Smooth muscle cell of the brain vasculature (primary cell): ENCODE data around the gene CLDN34.

Experiments
- DNase-seq: peaks from one replicate; pipeline ENCODE4 v3.0.0-alpha.2; 2012; ENCODE audit warnings: low read depth, low spot score

CLDN34 gene

DNA sequence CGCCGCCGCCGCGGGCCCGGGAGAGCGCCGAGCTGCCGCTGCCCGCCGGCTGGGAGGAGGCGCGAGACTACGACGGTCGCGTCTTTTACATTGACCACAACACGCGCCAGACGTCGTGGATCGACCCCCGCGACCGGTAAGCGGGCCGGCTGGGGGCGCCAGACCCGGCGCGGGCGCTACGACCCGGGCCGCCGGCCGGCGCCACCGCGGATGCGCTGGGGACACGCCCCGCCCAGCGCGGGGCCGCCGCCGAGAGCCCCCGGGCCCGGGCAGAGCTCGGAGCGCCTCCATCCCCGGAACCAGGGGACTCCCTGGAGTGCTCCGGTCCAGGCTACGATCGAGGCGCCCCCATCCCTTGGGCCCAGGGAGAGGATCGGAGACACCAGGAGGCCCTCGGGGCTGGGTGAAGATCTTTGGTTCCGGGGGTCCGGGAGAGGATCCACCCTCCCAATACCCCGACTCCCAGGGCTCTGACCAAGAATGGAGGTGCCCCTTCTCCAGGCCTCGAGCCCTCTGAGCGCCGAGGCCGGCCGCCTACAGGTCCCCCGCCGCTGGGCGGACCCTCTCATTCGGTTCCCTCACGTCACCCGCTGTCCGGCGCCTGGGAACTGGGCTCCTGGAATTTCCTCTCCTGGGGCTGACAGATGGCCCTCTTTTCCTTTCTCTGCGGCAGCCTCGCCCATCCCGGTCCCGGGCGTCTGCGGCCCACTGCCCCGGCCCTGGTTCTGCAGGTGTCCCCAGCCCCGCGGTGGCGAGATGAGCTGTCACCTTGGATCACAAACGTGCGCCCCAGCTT lies 48.8 kb downstream of the CLDN34 start:
- no peak for DNase-seq

- DNase-seq = no peak
Measured at GRCh38 chrX:10016519-10017132, 49.5 kb downstream of the CLDN34 start.

- no peak for DNase-seq
Measured at GRCh38 chrX:10017872-10018271, 50.7 kb downstream of the CLDN34 start.
